ENCODE measurements around the gene TSPEAR.
A peak's percentile ranks its signal among the peaks of the same experiment; 100 is the strongest.

The TSPEAR gene

GRCh38 chr21:44502171-44502958 is 209.0 kb downstream of the TSPEAR start:
- no peak for ATAC-seq
- no peak for DNase-seq

DNA sequence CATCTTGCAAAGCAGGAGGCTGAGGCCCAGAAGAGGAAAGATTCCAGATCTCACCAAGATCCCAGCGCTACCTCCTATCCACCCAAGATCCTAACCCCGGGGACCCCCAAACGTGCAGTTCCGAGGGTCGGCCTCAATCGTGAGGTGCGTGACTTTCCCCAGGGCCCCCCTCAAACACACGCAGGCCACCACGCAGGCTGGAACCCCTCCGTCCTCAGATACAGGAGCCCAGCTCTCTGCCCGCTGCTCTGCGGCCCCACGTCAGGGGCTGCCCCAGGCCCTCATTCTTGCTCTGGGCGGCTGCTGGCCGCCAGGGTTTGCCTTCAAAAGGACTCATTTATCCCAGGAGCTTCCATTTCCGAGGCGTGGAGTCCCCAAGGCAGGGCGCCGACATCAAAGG is 211.3 kb downstream of the TSPEAR start:
- no peak for DNase-seq
- no peak for ATAC-seq

- ATAC-seq (no peak), DNase-seq (no peak)
Measured at GRCh38 chr21:44499631-44500030, 211.7 kb downstream of the TSPEAR start.

DNA sequence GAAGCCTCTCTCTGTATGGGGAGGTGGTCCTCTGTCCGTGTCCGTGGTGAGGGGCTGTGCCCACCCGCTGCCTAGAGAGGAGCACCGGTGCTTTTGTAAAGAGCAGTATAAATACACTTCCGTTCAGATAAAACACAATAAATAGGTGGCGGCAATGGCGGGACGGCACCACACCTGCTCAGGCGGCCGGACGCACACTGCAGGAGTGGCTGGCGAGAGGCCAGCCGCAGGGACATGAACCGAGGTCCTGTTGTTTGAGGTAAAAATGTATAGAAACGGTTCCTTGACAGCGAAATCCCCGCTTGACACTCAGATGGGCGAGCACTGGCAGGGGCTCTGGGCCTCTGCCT is 212.2 kb downstream of the TSPEAR start:
- DNase-seq (no peak), ATAC-seq (no peak)

DNA sequence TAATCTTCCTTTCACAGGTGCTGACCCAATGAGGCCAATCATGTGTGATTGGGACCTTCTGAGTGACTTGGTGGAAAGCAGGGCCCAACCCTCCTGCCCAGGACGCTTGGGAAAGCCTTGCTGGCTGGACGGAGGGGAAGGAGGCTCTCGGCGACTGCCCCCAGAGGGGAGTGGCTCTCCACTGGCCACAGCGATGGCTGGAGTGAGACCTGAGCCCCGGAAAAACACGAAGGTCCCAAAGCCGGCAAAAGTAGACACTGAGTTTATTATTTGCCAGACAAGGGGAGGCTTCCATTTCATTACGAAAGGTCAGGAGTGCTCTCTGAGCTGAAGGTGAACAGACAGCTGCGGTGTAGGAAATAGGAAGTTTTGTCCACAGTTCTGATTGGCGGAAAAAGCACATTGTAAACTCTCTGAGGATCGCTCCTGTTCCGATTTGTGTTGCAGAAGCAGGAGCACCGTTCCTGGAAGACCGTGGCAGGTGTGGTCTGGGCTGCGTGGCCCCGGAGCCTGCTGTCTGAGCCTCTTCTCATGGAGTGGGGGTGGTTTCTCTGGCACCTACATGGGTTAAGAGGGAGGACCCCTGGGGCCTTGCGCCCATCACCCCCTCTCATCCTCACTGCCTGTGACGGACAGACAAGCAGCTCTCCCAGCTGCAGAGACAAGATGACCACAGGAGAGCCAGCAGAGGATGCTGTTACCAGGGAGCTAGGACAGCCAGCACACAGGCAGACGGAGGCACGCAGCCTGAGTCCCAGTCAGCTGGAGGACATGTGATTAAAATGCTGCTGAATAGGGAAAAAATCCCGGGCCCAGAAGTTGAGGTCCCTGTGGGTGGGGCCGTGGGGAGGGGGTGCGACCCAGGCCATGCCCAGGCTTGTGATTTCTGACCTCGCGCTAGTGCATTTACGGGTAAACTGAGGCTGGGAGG is 212.8 kb downstream of the TSPEAR start:
- ATAC-seq (no peak), DNase-seq (no peak)

- ATAC-seq (no peak), DNase-seq (no peak)
Measured at GRCh38 chr21:44497703-44498126, 213.7 kb downstream of the TSPEAR start.

DNA sequence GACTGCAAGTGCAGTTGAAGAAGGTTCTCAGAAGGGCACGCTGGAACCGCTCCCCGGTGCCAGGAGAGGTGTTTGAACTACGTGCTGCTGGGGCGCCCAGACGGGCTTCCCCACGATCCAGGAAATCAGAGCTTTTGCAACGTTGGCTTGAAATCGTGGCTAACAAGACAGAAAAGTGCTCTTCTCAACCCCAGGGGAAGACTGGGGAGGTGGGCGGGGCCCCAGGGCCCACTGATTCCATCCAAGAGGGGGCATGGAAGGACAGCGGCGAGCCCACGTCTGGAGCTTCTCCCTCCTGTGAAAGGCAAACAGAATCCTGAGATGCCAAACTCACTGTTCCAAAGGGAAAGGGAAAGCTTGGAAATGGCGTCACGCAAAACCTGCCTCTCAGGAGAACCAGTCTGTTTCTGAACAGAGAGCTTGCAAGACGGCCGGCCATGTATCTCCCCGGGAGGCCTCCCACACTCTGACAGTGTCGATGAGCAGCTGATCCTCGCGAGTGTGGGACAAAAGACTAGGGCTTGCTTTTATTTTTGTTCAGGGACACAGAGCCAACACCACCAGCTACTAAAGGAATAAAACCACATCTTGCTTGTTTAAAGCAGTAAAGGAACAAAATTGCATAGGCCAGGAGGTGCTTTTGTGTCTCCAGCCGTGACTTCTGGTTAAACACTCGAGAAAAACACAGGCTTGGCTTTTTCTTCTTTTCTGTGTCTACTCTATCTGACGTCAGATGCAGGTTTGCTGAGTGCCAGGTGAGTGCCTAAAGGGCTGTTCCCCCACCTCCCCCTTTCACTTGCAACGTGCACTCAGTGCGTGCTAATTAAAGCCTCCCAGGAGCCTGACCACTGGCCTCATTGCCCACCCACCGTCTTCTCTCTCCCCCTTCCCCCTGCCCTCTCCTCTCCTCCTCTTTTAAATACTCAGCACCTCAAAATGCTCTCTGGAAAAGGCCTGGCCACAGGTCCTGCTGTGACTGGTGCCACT is 214.5 kb downstream of the TSPEAR start:
- DNase-seq (no peak), ATAC-seq (no peak)

GRCh38 chr21:44495611-44496563 is 215.5 kb downstream of the TSPEAR start:
- no peak for DNase-seq
- no peak for ATAC-seq

- ATAC-seq (no peak), DNase-seq (no peak)
Measured at GRCh38 chr21:44494956-44495355, 216.4 kb downstream of the TSPEAR start.

DNA sequence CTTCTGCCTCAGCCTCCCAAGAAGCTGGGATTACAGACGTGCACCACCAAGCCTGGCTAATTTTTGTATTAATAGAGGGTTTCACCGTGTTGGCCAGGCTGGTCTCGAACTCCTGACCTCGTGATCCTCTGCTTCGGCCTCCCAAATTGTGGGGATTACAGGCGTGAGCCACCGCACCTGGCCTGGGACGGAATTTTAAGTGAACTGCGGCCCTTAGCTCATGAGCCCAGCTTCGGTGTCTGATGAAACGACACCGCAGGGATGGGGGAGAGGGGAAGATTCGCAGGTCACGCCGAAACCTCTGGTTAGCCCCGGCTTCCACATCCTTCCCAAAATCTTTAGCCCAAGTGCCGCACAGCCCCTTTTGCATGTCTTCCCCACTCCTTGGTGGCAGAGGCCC is 217.0 kb downstream of the TSPEAR start:
- ATAC-seq (no peak), DNase-seq (no peak)

GRCh38 chr21:44492567-44493385 is 218.6 kb downstream of the TSPEAR start:
- ATAC-seq (no peak), DNase-seq (no peak)

DNA sequence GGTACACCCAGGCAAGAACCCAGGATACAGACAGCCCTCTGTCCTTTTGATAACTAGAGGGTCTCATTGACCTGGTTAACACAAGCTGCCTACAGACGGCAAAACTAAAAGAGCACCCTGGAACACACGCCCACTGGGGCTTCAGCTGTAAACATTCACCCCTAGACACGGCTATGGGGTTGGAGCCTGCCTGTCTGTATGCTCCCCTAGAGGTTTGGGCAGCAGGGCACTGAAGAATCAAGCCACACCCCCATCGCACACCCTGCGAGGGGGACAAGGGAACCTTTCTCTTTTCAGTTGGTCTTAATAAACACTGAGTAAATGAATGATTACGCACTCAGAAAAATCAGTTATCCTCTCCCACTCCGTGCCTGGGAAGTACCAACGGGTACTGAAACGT is 220.6 kb downstream of the TSPEAR start:
- DNase-seq (no peak), ATAC-seq (no peak)

DNA sequence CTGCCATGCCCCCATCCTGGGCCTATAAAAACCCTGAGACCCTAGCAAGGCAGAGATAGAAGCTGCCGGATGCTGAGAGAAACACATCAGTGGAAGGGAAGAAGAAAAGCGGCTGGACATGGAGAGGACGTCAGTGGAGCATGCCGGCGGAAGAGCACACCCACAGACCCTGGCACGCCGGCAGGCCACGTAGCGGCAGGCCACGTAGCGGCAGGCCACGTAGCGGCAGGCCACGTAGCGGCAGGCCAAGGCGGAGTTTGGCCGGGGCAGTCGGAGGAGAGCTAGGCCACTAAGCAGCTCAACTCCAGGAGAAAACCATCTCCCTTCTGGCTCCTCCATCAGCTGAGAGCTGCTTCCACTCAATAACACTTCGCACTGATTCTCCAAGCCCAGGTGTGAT is 221.0 kb downstream of the TSPEAR start:
- ATAC-seq (no peak), DNase-seq (no peak)

GRCh38 chr21:44489962-44490361 is 221.4 kb downstream of the TSPEAR start:
- ATAC-seq (no peak), DNase-seq (no peak)

DNA sequence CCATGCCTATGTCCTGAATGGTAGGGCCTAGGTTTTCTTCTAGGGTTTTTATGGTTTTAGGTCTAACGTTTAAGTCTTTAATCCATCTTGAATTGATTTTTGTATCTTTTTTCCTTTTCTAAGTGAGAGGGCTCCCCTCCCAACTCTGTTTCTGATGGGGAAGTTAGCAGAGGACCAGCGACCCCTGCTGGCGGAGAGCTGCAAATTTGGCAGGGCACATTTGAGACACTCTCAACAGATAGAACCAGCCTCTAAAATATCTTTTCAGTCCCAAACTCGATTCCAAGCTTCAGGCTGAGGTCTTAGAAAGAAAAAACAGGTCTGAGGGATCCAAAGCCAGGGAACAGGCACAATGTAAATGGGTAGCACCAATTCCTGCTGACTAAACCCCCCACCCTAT is 223.5 kb downstream of the TSPEAR start:
- DNase-seq = peak; percentile 66
- ATAC-seq = no peak

DNA sequence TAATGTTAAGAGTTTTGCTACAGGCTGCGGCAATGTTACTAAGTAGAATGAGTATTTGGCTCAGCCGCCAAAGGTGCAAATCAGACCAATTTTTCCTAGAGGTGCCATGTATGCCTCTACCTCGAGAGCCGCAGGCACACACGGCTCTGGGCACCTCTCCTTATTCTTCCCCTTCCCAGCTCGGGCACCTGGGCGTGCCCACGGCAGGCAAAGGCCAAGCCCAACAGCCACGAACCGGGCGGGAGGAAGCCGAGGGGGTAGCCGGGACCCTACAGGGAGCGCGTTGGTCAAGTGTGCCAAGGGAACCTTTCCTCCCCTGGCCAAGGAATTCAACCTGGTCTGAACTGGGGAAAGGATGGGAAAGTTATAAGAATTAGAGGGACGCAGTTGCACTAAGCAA is 225.1 kb downstream of the TSPEAR start:
- no peak for DNase-seq
- ATAC-seq = no peak

GRCh38 chr21:44485796-44486195 is 225.6 kb downstream of the TSPEAR start:
- no peak for ATAC-seq
- no peak for DNase-seq

DNA sequence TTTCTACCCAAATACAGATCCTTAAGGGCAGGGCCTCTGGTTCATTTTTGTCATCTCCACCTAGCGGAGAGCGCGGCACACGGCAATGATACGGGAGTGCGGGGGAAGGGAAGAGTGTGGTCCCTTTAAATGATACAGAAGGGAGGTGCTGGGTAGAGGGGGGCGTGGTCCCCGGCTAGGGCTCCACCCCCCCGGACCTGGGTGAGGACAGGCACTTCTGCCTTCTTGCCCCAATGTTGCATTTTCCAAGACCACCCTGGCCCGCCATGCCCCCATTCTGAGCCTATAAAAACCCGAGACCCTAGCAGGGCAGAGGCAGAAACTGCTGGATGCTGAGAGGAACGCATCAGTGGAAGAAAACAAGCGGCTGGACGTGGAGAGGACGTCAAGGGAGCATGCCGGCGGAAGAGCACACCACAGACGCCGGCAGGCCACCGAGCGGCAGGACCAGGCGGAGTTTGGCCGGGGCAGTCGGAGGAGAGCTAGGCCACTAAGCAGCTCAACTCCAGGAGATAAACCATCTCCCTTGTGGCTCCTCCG is 226.0 kb downstream of the TSPEAR start:
- ATAC-seq (no peak), DNase-seq (no peak)

GRCh38 chr21:44484498-44485253 is 226.7 kb downstream of the TSPEAR start:
- DNase-seq = no peak
- ATAC-seq = no peak

All from stimulated activated naive CD8-positive, alpha-beta T cell treated with anti-CD3 and anti-CD28 coated beads, Interleukin-15, Interleukin-2, amounts not matched to agents 100 U/mL and 50 U/mL, for 24 hours (primary cell).